ENCODE measurements around the gene ITGB6. TPM values are rescaled to one million over a fixed set of nuclear protein-coding genes. Genes with fewer than 3 reads are reported as not detected.

ITGB6 gene
- total and polyA plus RNA-seq, 2 donors (not counting 3 experiments of a cell fraction or from before 2014, with no cell fraction given): 0.03 TPM; not detected in 1

GRCh38 chr2:160165996-160166395 is 34.1 kb downstream of the ITGB6 start:
- H3K4me3 ChIP-seq (replicated peaks in 1 of 3; ENCODE audit: insufficient read depth in 1 of 3, low read depth in 1 of 3, low read length in 3 of 3): no peak overlapping the region
- no peak for DNase-seq (ENCODE audit: low read depth, low spot score)
- H2AFZ ChIP-seq (ENCODE audit: low read depth, low read length): no peak overlapping the region
- H3K27me3 ChIP-seq (ENCODE audit: control insufficient read depth in 2 of 2, insufficient read depth in 2 of 2, low read length in 2 of 2): no peaks in the 10 kb centered on the region
- H3K36me3 ChIP-seq (ENCODE audit: control insufficient read depth in 2 of 2, extremely low read depth in 1 of 2, insufficient read depth in 2 of 2, low read length in 2 of 2): no peaks in the 10 kb centered on the region
- TF ChIP-seq MAX (IDR thresholded peaks at IDR 0.05; ENCODE audit: insufficient read depth, insufficient read length) (no peak), FOS (IDR thresholded peaks at IDR 0.05; ENCODE audit: borderline replicate concordance, insufficient read depth, low read length) (no peak), JUN (IDR thresholded peaks at IDR 0.05; ENCODE audit: borderline replicate concordance, insufficient read depth, insufficient read length, low read depth) (no peak), CTCF (IDR thresholded peaks at IDR 0.05; ENCODE audit: extremely low read depth in 1 of 2, insufficient read depth in 1 of 2, low read depth in 1 of 2, low read length in 2 of 2) (no peak), POLR2AphosphoS5 (IDR thresholded peaks at IDR 0.05; ENCODE audit: insufficient read depth, low read depth, low read length) (no peak), EZH2 (IDR thresholded peaks at IDR 0.05; ENCODE audit: borderline replicate concordance, low read depth, low read length, severe bottlenecking) (no peak), GATA2 (IDR thresholded peaks at IDR 0.05; ENCODE audit: insufficient read depth, insufficient read length, low read depth, low read length) (no peak), MYC (IDR thresholded peaks at IDR 0.05; ENCODE audit: low read depth, low read length) (no peak), POLR2A (IDR thresholded peaks at IDR 0.05; ENCODE audit: low read depth, low read length) (no peak)
- no peak for FAIRE-seq
- no peaks in the 10 kb centered on the region for H3K9me1 ChIP-seq (replicated peaks; ENCODE audit: control insufficient read depth, extremely low read depth, insufficient read depth, low read length)
- no TSS peak for BruUV-seq (replicated peaks)
- H3K27ac ChIP-seq (ENCODE audit: insufficient read depth, low read depth, low read length): no peak overlapping the region
- no peak overlapping the region for H3K4me2 ChIP-seq (ENCODE audit: insufficient read depth, low read length)
- H3K4me1 ChIP-seq (ENCODE audit: control insufficient read depth, extremely low read depth, insufficient read depth, low read length): no peaks in the 10 kb centered on the region
- dilution Hi-C loops (cut with MboI; ENCODE audit: extremely low pct_ligation_motif_present, low sequenced_read_pairs): no loop called here
- CTCF ChIA-PET: no interaction called here
- intact Hi-C loops (cut with micrococcal nuclease): no loop called here
- POLR2A ChIA-PET: no interaction called here
- no peaks in the 10 kb centered on the region for H3K9me3 ChIP-seq (replicated peaks; ENCODE audit: control insufficient read depth, insufficient read depth, low read length)
- H3K79me2 ChIP-seq (ENCODE audit: control insufficient read depth, insufficient read depth, low read length): no peaks in the 10 kb centered on the region
- no peaks in the 10 kb centered on the region for H4K20me1 ChIP-seq (replicated peaks; ENCODE audit: control insufficient read depth, extremely low read depth, insufficient read depth, low read length)
- H3K9ac ChIP-seq (replicated peaks; ENCODE audit: extremely low read depth, insufficient read depth, low read length): no peak overlapping the region
